Measurements from ENCODE around the gene NEDD4L. TPM values are rescaled to one million over a fixed set of nuclear protein-coding genes. Genes with fewer than 3 reads are reported as not detected.

Gene NEDD4L
- total RNA-seq, 1 donor from 2014 or later = 32.6 TPM

DNA sequence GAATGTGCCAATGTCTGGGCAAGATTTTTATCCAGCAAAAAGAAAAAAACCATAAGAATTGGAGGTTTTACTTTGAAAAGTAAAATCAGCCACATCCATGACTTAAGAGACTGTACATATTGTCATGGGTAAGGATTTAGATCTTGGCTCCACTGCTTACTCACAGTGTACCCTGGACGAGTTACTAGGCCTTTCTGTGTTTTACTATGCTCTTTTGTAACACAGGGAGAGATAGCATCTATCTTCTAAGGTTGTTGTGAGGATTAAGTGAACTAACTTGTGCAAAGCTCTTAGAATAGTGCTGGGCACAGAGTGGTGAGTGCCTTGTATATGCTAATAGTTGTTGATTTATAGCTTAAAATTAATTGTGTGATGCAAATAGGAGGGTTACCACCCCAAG is 255.9 kb downstream of the NEDD4L start:
- Mint-ChIP-seq H3K27me3 (no peaks in the 10 kb centered on the region), H3K9me3 (peaks cover 2% of the 10 kb centered on the region), H3K4me3 (no peak overlapping the region), H3K27ac (no peak overlapping the region), H3K4me1 (peaks cover 15% of the 10 kb centered on the region), H3K36me3 (ENCODE audit: low read depth) (no peaks in the 10 kb centered on the region)
- DNase-seq = no peak
- intact Hi-C loops (cut with micrococcal nuclease) = no loop called here
- CTCF ChIA-PET = no interaction called here
- ATAC-seq (ENCODE audit: low read depth) = no peak
- POLR2A ChIA-PET = no interaction called here
- TF ChIP-seq, protein P1, sequence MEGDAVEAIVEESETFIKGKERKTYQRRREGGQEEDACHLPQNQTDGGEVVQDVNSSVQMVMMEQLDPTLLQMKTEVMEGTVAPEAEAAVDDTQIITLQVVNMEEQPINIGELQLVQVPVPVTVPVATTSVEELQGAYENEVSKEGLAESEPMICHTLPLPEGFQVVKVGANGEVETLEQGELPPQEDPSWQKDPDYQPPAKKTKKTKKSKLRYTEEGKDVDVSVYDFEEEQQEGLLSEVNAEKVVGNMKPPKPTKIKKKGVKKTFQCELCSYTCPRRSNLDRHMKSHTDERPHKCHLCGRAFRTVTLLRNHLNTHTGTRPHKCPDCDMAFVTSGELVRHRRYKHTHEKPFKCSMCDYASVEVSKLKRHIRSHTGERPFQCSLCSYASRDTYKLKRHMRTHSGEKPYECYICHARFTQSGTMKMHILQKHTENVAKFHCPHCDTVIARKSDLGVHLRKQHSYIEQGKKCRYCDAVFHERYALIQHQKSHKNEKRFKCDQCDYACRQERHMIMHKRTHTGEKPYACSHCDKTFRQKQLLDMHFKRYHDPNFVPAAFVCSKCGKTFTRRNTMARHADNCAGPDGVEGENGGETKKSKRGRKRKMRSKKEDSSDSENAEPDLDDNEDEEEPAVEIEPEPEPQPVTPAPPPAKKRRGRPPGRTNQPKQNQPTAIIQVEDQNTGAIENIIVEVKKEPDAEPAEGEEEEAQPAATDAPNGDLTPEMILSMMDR (IDR thresholded peaks at IDR 0.05) = no peak

DNA sequence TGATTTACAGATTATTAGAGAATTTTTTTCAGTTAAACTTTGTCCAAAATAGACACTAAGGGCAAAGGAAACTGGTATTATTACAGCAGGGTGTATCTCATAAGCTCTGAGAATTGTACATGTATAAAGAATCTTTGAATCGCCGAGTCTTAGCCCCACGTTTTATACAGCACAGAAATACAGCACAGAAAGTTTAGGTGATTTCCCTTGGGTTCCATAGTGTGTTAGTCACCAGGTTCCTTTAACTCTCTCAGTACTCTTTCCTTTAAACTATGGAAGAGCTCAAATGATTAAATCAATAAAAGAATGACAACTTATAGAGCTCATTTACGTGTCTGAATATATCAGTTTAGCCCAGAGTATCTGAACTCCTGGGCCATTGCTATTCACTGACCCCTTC is 256.8 kb downstream of the NEDD4L start:
- intact Hi-C loops (cut with micrococcal nuclease) = no loop called here
- no peaks in the 10 kb centered on the region for H3K27me3 Mint-ChIP-seq
- H3K4me3 Mint-ChIP-seq = no peak overlapping the region
- H3K27ac Mint-ChIP-seq = no peak overlapping the region
- peaks cover 15% of the 10 kb centered on the region for H3K4me1 Mint-ChIP-seq
- DNase-seq = no peak
- ATAC-seq (ENCODE audit: low read depth) = peak; percentile 47
- ChIA-PET POLR2A (interaction anchor here (0.7 kb wide), 1 partner anchor 11 kb away, joined by 3 read pairs; no protein-coding TSS in a partner anchor), CTCF (no interaction called here)
- peaks cover 4% of the 10 kb centered on the region for H3K9me3 Mint-ChIP-seq
- H3K36me3 Mint-ChIP-seq (ENCODE audit: low read depth) = peaks cover 1% of the 10 kb centered on the region
- TF ChIP-seq, protein P1 (IDR thresholded peaks at IDR 0.05) = no peak

DNA sequence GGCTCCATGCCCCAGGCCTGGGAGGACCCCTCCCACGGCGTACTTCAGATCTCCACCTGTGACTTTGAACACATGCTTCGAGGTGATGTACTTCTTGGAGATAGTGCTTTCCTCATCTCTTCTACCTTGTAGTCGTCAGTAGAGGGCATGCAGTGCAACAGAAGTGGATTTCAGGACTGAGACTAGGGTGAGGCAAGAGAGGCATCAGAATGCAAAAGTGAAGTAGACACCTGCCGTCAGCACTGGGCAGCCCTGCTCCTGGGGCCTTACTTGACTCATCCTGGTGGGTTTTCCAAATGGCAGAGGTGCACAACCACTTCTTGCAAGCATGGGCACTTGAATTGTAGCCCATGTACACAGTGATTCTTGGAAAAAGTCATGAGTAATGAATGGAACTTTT is 258.8 kb downstream of the NEDD4L start:
- no peak overlapping the region for H3K27ac Mint-ChIP-seq
- H3K27me3 Mint-ChIP-seq = no peaks in the 10 kb centered on the region

DNA sequence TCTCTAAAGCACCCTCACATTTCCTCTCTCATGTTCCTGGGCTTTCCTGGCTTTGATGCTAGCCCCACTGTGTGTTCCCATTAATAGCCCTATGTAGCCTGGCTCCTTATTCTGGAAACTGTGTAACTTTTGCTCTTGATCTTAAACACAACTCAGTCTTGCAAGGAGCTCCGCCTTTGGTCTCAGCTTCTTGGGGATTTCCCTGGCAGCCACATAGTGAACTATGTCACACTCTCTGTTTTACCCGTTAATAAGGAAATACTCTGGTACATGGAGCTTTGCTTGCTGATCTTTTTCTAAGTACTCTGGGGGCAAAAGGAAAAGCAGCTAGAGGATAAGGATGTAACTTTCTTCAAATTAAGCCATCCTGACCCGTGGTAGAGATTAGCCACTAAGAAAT is 259.3 kb downstream of the NEDD4L start:
- Mint-ChIP-seq H3K4me3 (peak overlapping the region; percentile 22), H3K4me1 (peaks cover 15% of the 10 kb centered on the region), H3K9me3 (peaks cover 9% of the 10 kb centered on the region), H3K27ac (no peak overlapping the region), H3K36me3 (ENCODE audit: low read depth) (peaks cover 2% of the 10 kb centered on the region), H3K27me3 (no peaks in the 10 kb centered on the region)
- ChIA-PET CTCF (no interaction called here), POLR2A (interaction anchor here (0.5 kb wide), 1 partner anchor 294 kb away, joined by 3 read pairs; no protein-coding TSS in a partner anchor)
- DNase-seq = no peak
- TF ChIP-seq, protein P1 (IDR thresholded peaks at IDR 0.05) = no peak
- intact Hi-C loops (cut with micrococcal nuclease) = no loop called here
- ATAC-seq (ENCODE audit: low read depth) = peak; percentile 74

More for the DNA sequence above, 258.8 kb downstream of the NEDD4L start:
- intact Hi-C loops (cut with micrococcal nuclease) = no loop called here
- peaks cover 15% of the 10 kb centered on the region for H3K4me1 Mint-ChIP-seq
- ATAC-seq (ENCODE audit: low read depth) = no peak
- ChIA-PET POLR2A (interaction anchor here (0.5 kb wide), 1 partner anchor 293 kb away, joined by 3 read pairs; no protein-coding TSS in a partner anchor), CTCF (no interaction called here)
- no peak overlapping the region for H3K4me3 Mint-ChIP-seq
- no peak for DNase-seq
- TF ChIP-seq, protein P1 (IDR thresholded peaks at IDR 0.05) = no peak
- H3K36me3 Mint-ChIP-seq (ENCODE audit: low read depth) = peaks cover 2% of the 10 kb centered on the region
- H3K9me3 Mint-ChIP-seq = peaks cover 9% of the 10 kb centered on the region

DNA sequence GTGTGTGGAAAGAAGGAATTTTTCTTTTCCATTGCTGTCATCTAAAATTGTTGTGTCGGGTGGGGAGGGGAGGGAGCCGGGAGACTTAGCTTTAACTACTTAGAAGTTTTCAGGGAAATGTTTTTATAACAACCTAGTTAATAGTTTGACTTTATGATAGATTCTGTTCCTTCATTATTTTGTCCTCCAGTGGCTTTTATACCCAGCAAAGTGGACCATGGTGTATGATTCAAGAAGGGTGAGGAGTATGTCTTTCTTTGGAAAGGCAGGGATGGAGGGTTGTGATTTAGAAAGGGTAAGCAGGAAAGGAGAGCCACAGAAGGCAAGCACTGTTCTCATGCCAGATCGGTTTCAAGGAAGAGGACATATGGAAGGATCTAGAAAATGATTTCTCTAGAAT is 261.8 kb downstream of the NEDD4L start:
- ChIA-PET POLR2A (interaction anchor here (0.6 kb wide), 2 partner anchors 11 to 537 kb away, joined by 6 to 9 read pairs; no protein-coding TSS in a partner anchor), CTCF (no interaction called here)
- intact Hi-C loops (cut with micrococcal nuclease) = no loop called here
- H3K4me1 Mint-ChIP-seq = peaks cover 28% of the 10 kb centered on the region
- H3K27ac Mint-ChIP-seq = no peak overlapping the region
- H3K27me3 Mint-ChIP-seq = no peaks in the 10 kb centered on the region
- H3K4me3 Mint-ChIP-seq = no peak overlapping the region
- peaks cover 9% of the 10 kb centered on the region for H3K9me3 Mint-ChIP-seq
- no peak for DNase-seq
- TF ChIP-seq, protein P1 (IDR thresholded peaks at IDR 0.05) = no peak
- peaks cover 2% of the 10 kb centered on the region for H3K36me3 Mint-ChIP-seq (ENCODE audit: low read depth)
- no peak for ATAC-seq (ENCODE audit: low read depth)

Measured in activated B cell treated with CpG ODN at 0.5 μM for 24 hours (primary cell).